Right atrium auricular region (tissue), 2 donors: ENCODE data around the gene TMEM235. TPM values are rescaled to one million over a fixed set of nuclear protein-coding genes. Genes with fewer than 3 reads are reported as not detected.

Experiments used
- DNase-seq: peaks from one replicate; pipeline ENCODE4 v3.0.0-alpha.2; 2019; ENCODE audit warnings: low spot score
- H3K27ac ChIP-seq, 2 donors: fragments of 200-600 bp; sonication (generic); 1 replicate in 1 of 2; 2 replicates in 1 of 2; pipeline ENCODE4 v1.5.1; 2016 to 2019
- H3K27me3 ChIP-seq, 2 donors: fragments of 200-600 bp; sonication (generic); one replicate each; pipeline versions ENCODE4 v1.5.1 to v1.6.0; 2017 to 2019
- H3K36me3 ChIP-seq: fragments of 200-600 bp; sonication (generic); one replicate; pipeline ENCODE4 v1.5.1; 2016
- H3K4me1 ChIP-seq, 2 donors: fragments of 200-600 bp; sonication (generic); one replicate each; pipeline versions ENCODE4 v1.5.1 to v1.6.0; 2017 to 2019
- H3K4me3 ChIP-seq, 2 donors: fragments of 200-600 bp; sonication (generic); 1 replicate in 1 of 2; 2 replicates in 1 of 2; pipeline ENCODE4 v1.5.1; 2017 to 2019; ENCODE audit warnings: mild to moderate bottlenecking in 1 of 2, moderate library complexity in 1 of 2
- H3K9me3 ChIP-seq, 2 donors: fragments of 200-600 bp; sonication (generic); one replicate each; pipeline ENCODE4 v1.5.1; 2019
- total RNA-seq, 2 donors: library from RNA; depleted of rRNA; stranded (reverse); fragments of >200 nt; gene quantifications; one replicate each; pipeline ENCODE4 v1.1.0, GENCODE V29; 2016
- TF ChIP-seq, protein P1 (sequence below), 2 donors: fragments of 200-600 bp; sonication (generic); IDR thresholded peaks; one replicate each; pipeline ENCODE4 v1.5.1; 2019; ENCODE audit warnings: antibody characterized with exemption in 2 of 2

Gene TMEM235
- total RNA-seq, 2 donors from 2014 or later, result not detected

DNA sequence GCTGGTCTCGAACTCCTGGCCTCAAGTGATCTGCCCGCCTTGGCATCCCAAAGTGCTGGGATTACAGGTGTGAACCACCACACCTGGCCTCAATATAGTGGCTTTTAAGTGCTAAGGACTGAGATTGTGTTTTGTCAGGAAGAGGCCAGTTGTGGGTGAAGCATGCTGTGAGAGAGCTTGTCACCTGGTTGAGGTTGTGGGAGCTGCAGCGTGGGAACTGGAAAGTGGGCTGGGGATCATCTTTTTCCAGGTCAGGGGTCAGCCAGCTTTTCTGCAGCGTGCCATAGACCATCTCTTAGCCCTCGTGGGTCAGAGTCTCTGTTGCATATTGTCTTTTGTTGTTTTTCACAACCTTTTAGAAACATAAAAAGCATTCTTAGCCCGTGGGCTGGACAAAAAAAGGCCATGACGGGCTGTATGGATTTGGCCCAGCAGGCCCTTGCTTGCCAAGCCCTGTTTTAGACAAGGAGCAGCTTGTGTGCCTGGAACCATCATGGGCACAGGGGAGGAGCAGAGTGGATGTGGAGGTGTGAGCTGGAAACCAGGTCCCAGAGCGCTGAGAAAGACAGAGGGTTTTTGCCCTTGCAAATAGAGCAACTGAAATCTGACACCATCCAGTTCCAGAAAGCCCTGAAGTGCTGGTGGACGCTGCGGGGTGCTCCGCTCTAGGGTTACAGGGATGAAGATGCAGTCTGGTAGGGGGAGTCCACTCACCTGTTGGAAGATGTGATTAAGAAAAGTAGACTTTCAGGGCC lies 11.9 kb upstream of the TMEM235 start:
- Histone ChIP-seq H3K4me3 (no peak overlapping the region), H3K9me3 (no peaks in the 10 kb centered on the region), H3K36me3 (no peaks in the 10 kb centered on the region), H3K4me1 (peaks cover 0 to under 1% of the 10 kb centered on the region in 2 donors), H3K27ac (no peak overlapping the region), H3K27me3 (no peaks in the 10 kb centered on the region)
- DNase-seq, result no peak
- TF ChIP-seq, protein P1, sequence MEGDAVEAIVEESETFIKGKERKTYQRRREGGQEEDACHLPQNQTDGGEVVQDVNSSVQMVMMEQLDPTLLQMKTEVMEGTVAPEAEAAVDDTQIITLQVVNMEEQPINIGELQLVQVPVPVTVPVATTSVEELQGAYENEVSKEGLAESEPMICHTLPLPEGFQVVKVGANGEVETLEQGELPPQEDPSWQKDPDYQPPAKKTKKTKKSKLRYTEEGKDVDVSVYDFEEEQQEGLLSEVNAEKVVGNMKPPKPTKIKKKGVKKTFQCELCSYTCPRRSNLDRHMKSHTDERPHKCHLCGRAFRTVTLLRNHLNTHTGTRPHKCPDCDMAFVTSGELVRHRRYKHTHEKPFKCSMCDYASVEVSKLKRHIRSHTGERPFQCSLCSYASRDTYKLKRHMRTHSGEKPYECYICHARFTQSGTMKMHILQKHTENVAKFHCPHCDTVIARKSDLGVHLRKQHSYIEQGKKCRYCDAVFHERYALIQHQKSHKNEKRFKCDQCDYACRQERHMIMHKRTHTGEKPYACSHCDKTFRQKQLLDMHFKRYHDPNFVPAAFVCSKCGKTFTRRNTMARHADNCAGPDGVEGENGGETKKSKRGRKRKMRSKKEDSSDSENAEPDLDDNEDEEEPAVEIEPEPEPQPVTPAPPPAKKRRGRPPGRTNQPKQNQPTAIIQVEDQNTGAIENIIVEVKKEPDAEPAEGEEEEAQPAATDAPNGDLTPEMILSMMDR (IDR thresholded peaks at IDR 0.05), result no peak

DNA sequence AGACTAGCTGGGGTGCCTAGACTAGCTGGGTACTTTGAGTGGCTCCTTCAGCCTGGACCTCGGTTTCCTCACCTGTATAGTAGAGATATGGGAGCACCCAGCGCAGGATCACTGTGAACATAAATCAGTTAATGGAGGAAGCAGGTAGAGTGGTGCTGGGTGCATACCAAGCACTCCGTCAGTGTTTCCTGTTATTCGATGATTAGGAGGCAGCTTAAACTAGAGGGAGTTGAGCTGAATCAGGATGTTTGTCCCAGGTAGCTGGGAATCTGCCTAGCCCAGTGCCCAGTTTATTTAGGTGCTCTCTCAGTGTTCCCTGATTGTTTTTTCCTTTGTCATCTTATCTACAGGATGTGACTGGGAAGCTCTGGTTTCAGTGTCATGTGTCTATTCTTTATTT lies 8.4 kb upstream of the TMEM235 start:
- Histone ChIP-seq H3K36me3 (no peaks in the 10 kb centered on the region), H3K4me1 (no peaks in the 10 kb centered on the region), H3K4me3 (no peak overlapping the region), H3K27ac (no peak overlapping the region), H3K27me3 (no peaks in the 10 kb centered on the region), H3K9me3 (no peaks in the 10 kb centered on the region)
- TF ChIP-seq, protein P1 (IDR thresholded peaks at IDR 0.05), result no peak
- no peak for DNase-seq

DNA sequence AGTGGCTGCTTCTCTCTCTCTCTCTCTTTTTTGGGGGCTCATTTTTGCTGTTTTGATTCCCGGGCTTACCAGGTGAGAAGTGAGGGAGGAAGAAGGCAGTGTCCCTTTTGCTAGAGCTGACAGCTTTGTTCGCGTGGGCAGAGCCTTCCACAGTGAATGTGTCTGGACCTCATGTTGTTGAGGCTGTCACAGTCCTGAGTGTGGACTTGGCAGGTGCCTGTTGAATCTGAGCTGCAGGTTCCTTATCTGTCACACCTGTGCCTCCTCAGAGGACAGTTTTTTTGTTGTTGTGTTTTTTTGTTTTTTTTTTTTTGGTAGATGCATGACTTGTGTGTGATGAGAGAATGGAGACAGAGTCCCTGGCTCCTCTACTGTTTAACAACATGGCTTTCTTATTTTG lies 7.7 kb upstream of the TMEM235 start:
- no peak overlapping the region for H3K4me3 ChIP-seq
- H3K9me3 ChIP-seq, result no peaks in the 10 kb centered on the region
- no peak overlapping the region for H3K27ac ChIP-seq
- TF ChIP-seq, protein P1 (IDR thresholded peaks at IDR 0.05), result no peak
- DNase-seq, result no peak
- H3K36me3 ChIP-seq, result no peaks in the 10 kb centered on the region
- H3K27me3 ChIP-seq, result no peaks in the 10 kb centered on the region
- H3K4me1 ChIP-seq, result no peaks in the 10 kb centered on the region

DNA sequence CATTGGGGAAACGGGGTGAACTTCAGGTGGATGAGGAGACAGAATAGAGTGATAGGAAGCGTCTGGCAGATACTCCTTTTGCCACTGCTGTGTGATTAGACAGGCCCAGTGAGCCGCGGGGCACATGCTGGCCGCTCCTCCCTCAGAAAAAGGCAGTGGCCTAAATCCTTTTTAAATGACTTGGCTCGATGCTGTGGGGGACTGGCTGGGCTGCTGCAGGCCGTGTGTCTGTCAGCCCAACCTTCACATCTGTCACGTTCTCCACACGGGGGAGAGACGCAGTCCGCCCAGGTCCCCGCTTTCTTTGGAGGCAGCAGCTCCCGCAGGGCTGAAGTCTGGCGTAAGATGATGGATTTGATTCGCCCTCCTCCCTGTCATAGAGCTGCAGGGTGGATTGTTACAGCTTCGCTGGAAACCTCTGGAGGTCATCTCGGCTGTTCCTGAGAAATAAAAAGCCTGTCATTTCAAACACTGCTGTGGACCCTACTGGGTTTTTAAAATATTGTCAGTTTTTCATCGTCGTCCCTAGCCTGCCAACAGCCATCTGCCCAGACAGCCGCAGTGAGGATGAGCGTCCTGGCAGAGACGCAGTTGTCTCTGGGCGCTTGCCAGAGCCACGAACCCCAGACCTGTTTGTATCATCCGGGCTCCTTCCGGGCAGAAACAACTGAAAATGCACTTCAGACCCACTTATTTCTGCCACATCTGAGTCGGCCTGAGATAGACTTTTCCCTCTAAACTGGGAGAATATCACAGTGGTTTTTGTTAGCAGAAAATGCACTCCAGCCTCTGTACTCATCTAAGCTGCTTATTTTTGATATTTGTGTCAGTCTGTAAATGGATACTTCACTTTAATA lies 7.0 kb upstream of the TMEM235 start:
- Histone ChIP-seq H3K27ac (no peak overlapping the region), H3K4me3 (no peak overlapping the region), H3K9me3 (no peaks in the 10 kb centered on the region), H3K4me1 (no peaks in the 10 kb centered on the region), H3K36me3 (no peaks in the 10 kb centered on the region), H3K27me3 (no peaks in the 10 kb centered on the region)
- no peak for DNase-seq
- TF ChIP-seq, protein P1 (IDR thresholded peaks at IDR 0.05), result no peak

DNA sequence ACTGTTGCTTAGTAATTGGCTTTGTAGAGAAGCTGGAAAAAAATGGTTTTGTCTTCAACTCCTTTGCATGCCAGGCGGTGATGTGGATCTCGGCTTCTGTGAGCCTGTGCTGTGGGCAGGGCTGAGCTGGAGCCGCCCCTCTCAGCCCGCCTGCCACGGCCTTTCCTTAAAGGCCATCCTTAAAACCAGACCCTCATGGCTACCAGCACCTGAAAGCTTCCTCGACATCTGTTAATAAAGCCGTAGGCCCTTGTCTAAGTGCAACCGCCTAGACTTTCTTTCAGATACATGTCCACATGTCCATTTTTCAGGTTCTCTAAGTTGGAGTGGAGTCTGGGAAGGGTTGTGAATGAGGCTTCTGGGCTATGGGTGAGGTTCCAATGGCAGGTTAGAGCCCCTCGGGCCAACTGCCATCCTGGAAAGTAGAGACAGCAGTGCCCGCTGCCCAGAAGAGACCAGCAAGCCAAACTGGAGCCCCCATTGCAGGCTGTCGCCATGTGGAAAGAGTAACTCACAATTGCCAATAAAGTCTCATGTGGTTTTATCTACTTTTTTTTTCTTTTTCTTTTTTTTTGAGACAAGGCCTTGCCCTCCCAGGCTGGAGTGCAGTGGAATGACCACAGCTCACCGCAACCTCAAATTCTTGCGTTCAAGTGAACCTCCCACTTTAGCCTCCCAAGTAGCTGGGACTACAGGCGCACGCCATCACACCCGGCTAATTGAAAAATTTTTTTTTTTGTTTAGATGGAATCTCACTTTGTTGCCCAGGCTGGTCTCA lies 6.2 kb upstream of the TMEM235 start:
- TF ChIP-seq, protein P1 (IDR thresholded peaks at IDR 0.05), result no peak
- Histone ChIP-seq H3K27me3 (no peaks in the 10 kb centered on the region), H3K9me3 (no peaks in the 10 kb centered on the region), H3K4me3 (no peak overlapping the region), H3K27ac (no peak overlapping the region), H3K4me1 (no peaks in the 10 kb centered on the region), H3K36me3 (no peaks in the 10 kb centered on the region)
- DNase-seq, result no peak
